DOHH2 (cell line): ENCODE results near the gene CD63.

Source experiments
- EZH2phosphoT487 ChIP-seq: fragments of 200-600 bp; sonication (generic); IDR thresholded peaks from 2 replicates; pipeline ENCODE4 v1.6.1; 2017; ENCODE audit warnings: borderline replicate concordance, mild to moderate bottlenecking, antibody characterized with exemption, low read length, moderate library complexity, mixed read lengths
- TF ChIP-seq, protein P1 (sequence below): fragments of 200-600 bp; sonication (generic); IDR thresholded peaks from one replicate; pipeline ENCODE4 v1.5.1; 2014; ENCODE audit warnings: antibody characterized with exemption, mild to moderate bottlenecking, low read depth, low read length; ENCODE audit not compliant: poor library complexity, severe bottlenecking

DNA sequence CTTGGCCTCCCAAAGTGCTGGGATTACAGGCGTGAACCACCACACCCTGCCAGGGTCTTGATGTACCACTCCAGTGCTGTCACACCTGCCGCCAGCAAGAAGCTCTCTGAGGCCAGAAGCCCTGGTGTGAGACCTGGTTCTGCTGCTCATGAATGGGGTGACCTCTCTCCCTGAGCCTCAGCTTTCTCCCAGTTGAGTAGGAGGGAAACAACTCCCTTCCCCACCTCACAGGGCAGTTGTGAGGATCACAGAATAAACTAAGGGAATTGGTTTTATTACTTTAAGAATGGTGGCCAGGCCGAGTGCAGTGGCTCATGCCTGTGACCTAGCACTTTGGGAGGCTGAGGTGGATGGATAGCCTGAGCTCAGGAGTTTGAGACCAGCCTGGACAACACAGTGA, 5.8 kb upstream of the CD63 start:
- TF ChIP-seq, protein P1, sequence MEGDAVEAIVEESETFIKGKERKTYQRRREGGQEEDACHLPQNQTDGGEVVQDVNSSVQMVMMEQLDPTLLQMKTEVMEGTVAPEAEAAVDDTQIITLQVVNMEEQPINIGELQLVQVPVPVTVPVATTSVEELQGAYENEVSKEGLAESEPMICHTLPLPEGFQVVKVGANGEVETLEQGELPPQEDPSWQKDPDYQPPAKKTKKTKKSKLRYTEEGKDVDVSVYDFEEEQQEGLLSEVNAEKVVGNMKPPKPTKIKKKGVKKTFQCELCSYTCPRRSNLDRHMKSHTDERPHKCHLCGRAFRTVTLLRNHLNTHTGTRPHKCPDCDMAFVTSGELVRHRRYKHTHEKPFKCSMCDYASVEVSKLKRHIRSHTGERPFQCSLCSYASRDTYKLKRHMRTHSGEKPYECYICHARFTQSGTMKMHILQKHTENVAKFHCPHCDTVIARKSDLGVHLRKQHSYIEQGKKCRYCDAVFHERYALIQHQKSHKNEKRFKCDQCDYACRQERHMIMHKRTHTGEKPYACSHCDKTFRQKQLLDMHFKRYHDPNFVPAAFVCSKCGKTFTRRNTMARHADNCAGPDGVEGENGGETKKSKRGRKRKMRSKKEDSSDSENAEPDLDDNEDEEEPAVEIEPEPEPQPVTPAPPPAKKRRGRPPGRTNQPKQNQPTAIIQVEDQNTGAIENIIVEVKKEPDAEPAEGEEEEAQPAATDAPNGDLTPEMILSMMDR = no peak
- no peak for TF ChIP-seq EZH2phosphoT487
